Embryonic facial prominence (tissue), 1 donor: Measurements from ENCODE around the gene KCNJ13.

ENCODE experiments used
- DNase-seq: peaks from one replicate; pipeline ENCODE4 v3.0.0-alpha.2; 2016; ENCODE audit errors: extremely low spot score

The KCNJ13 gene

DNA sequence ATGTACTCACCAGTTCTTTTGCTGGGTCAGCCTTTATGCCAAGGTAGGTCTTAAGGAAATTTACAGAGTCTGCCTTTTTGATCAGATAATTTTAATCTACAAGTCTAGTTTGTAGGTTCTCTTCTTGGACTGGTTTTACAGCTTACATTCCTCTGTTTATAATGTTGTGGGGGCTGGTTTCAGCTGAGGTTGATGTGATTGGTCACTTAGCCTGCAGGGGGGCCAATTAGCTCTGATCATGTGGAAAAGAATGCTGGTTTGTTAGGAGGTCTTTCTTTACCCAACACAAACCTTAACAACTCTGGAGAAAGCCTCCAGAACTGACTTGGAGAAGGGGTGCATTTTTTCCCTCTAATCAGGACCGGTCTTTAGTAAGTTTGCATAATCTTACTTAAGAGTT, at the start of gene KCNJ13:
Gene KCNJ13 (minus strand): TSS at position 131 of the 400 bp plus-strand sequence. CDS start 5,203 bp downstream, outside the sequence.
- no peak for DNase-seq

DNA sequence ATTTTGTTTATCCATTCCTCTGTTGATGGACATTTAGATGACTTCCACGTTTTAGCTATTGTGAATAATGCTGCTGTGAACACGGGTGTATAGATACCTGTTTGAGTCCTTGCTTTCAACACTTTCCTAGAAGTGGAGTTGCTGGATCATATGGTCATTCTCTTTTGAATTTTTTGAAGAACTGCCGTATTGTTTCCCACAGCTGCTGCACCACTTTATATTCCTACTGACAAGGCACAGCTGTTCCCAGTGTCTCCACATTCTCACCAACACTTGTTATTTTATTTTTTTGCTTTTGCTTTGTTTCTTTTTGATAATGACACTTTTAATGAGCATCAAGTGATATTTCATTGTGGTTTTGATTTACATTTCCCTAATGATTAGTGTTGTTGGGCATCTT, 41.4 kb upstream of the KCNJ13 start:
- DNase-seq = no peak

DNA sequence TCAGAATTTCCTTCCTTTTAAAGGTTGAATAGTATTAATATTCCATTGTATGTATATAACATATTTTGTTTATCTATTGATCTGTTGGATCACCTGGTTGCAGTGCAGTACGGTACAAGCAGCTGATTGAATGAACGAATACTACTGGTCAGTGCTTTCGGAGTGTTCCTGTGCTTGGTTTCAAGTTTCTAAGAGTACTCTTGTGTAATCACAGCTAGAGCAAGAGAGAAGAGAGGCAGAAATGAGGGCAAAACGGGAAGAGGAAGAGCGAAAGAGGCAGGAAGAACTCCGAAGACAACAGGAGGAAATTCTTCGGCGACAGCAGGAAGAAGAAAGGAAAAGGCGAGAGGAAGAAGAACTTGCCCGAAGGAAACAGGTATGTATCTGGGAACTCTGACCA, 40.3 kb upstream of the KCNJ13 start:
- DNase-seq = no peak

DNA sequence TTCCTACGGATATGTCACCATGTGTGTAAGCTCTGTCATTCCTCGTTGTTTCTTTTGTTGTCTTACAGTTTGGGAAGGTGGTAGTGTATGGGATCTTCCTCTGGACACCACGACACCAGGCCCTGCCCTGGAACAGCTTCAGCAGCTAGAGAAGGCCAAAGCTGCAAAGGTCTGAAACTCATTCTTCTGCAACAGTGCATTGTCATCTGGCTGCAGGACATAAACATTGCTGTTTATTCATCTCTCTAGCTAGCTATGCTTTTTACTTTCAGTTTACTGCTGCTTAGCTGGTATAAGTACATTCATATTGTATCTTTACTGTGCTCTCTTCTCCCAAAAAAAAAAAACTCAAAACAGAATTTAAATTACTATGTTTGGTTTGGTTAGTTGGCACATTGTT, 39.2 kb upstream of the KCNJ13 start:
- no peak for DNase-seq

DNA sequence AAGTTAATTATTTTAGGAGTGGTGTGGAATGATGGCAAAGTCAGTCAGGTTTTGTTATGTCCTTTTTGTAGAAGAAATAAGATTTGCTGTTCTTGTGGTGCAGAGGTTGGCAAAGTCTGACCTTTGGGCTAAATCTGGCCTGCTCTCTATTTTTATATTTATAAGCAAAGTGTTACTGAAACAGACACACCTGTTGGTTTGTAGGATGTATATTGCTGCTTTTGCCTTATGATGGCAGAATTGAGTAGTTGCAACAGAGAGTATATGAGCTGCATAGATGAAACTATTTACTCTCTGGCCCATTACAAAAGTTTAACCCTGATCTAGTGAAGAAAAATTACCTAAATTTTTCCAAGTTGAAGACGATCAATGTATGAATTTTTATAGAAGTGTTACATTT, 34.1 kb upstream of the KCNJ13 start:
- DNase-seq = no peak

DNA sequence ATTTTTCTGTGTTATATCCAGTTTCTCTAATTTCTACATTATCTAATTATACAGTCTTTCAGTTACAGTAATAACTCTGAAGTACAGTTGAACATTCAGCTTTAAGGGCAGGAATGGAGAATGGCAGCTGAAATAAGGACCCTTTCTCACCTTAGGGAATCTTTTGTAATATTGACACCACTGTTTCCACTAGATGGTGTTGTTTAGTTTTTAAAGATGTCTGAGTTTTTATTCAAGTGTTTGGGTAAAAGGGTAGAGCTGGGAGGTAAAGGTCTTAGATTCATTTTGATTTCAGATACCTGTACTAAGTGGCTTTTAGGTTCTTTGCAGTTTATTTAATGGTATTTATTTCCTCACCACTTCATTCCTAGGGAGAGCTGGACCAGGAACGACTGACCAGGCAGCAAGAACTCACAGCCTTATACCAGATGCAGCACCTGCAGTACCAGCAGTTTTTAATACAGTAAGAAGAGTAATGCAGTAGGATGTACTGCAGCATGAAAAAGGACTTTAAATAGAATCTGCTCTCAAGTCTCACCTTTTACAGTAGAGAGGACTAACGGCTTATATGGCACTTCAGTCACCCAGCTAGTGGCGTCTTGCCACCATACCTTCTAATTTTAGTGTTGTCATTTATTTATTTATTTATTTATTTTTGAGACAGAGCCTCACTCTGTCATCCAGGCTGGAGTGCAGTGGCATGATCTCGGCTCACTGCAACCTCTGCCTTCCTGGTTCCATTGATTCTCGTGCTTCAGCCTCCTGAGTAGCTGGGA, 33.2 kb upstream of the KCNJ13 start:
- no peak for DNase-seq

DNA sequence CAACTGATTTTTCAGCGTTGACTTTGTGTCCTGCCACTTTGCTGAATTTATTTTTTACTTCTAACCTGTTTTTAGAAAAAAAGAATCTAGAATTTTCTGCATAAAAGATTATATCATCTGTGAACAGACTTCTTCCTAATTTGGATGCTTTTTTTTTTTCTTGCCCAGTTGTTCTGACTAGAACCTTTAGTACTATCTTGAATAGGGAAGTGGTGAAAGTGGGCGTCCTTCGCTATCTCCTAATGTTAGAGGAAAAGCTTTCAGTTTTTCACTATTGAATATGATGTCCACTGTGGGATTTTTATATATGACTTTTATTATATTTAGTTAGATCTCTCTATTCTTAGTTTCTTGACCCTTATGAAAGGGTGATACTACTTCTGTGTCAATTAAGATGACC, 25.7 kb upstream of the KCNJ13 start:
- DNase-seq = no peak

DNA sequence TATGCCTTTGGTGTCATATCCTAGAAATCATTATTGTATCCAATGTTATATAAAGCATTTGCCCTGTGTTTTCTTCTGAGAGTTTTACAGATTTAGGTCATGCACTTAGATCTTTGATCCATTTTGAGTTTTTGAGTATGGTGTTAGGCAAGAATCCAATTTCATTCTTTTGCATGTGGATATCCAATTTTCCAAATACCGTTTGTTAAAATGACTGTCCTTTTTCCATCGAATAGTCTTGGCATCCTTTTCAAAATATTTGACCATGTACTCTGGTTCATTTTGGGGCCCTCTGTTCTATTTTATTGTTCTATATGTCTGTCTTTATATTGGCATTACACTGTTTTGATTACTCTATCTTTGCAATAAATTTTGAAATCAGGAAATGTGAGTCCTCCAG, 23.8 kb upstream of the KCNJ13 start:
- DNase-seq = no peak

DNA sequence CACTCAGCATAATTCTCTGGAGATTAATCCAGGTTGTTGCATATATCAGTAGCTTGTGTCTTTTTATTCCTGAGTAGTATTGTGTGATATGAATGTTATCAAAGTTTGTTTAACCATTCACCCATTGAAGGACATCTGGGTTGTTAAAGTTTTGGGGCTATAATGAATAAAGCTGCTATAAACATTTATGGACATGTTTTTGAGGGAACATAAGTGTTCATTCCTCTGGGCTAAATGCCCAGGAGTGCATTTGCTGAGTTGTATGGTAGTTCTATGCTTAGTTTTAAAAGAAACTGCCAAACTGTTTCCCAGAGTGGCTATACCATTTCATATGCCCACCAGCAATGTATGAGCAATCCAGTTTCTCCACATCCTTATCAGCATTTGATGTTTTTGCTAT, 21.8 kb upstream of the KCNJ13 start:
- no peak for DNase-seq

DNA sequence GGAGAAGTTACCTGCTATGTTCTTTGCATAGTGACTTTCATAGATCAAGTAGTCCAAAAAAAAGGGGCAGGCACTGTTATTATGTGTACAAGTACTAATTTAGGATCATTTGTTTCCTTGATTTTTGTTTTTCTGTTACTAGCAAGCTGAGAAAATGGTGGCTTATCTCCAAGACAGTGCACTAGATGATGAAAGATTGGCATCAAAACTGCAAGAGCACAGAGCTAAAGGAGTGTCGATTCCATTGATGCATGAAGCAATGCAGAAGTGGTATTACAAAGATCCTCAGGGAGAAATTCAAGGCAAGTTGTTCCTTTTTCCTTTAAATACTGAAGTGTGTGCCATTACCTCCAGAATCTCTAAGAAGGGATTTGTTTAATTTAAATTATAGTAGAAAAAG, 19.6 kb upstream of the KCNJ13 start:
- no peak for DNase-seq

DNA sequence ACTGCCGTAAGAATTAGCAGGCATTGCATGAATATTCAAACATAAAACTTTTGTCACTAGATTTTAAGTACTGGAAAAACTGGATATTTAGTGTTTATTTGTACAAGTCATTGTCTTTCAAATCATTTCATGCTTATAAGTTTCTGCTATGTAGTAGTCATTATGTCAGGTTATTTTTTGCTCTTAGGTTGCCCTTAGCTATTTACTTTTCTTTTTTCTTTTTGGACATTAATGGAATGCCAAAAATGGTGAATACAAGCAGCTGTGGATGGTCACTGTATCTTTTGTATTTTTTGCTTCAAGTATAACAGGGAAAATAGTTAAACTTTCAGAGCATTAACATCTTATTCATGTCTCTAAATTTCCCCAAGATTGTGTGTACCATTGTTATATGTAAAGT, 18.6 kb upstream of the KCNJ13 start:
- no peak for DNase-seq

DNA sequence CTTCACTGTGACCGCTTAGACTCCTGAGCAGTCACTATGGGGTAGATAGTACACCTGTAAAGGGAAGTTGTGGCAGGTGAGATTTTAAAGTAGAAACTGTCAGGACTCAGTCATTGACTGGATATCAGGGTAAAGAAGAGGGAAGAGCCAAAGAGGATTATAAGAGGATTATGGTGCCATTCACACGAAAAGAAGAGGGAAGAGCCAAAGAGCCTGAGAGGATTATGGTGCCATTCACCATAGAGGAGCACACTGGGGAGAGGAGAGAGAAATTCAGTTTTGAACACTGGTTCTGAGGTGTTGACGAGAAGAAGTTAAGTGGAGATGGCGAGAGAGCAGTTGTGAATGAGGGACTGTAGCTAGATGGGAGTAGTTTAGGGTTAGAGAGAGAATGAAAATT, 16.9 kb upstream of the KCNJ13 start:
- no peak for DNase-seq

DNA sequence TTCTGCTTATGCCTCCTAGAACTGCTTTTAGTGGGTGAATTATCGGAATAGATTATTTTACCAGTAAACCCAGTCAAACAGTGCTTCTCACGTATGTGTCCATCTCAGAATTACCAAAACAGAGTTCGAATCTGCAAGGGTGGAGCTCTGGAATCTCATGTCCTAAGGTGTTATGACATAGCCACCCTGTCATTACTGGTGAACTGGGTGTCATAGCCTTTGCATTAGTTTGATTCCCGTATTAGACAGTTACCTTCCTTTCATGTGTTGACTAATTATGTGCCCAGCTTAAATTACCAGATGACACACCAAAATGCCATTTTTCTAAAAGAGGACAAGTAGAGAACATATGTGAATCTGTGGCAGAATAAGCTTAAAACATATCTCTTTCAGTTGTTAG, 15.2 kb upstream of the KCNJ13 start:
- no peak for DNase-seq

DNA sequence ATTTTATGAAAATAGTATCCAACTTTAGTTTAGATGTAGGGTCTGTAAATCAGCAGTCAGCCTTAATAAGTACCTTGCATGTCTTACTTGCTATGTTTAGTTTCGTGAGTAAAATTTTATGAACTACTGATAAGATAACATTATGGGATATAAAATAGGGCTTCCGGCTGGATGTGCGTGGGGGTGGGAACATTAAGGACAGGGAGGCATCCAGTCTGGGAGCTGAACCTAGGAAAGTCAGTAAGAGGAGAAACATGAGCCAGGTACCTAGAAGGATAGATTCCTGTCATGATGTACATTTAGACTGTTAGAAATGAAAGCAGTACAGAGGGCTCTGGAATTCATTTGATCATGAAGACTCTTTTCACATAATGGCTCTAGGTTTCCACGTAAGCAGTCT, 12.7 kb upstream of the KCNJ13 start:
- no peak for DNase-seq

DNA sequence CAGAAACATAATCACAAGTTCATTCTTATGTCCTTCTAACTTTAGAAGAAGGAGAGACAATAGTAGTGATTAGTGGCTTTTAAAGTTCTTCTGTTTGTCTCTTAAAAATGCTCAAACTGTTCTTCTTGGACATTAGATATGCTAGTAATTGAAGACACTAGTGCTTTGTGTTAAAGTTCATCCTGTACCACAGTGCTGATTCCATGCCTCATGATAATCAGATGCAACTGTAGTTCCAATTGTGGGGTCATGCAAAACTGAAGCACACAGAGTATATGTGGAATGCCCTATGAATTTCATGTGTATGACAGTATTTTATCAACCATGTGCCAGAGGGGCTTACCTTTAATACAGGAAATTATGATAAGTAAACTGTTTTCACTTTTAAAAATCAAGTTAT, 11.4 kb upstream of the KCNJ13 start:
- DNase-seq = no peak

DNA sequence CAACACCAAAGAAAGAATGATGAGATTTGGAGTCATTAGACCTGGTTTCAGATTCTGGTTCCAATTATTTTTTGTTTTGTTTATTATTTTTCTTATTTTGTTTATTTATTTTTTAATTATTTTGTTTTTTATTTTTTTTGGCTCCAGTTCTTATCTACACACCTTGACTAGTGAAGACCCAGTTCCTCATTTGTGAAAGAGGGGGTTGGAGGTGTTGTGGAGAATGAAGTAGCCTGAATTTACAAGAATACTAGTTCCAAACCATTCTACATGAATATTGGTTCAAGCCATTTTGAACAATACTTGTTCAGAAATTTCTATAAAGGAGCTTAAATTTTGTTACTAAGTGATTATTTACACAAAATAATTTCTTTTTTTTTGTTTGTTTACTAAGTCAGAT, 6.9 kb upstream of the KCNJ13 start:
- no peak for DNase-seq

DNA sequence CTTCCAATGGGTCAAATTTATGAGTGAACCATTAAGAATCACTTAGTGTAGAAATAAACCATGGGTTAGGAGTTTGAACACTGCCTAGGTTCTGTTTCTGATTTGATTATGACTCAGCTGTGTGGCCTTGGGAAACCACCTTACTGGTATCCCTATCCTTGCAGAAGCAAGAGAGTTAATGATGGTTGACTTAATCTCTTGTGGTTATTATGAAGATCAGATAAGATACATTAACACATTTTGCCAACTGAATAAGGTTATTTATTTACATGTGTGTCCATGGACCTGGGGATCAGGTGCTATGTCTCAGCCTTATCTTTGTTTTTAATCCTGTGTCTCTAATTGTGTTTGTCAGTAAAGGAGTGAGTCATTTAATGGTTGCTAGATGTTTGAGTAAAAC, 5.4 kb upstream of the KCNJ13 start:
- DNase-seq = no peak

DNA sequence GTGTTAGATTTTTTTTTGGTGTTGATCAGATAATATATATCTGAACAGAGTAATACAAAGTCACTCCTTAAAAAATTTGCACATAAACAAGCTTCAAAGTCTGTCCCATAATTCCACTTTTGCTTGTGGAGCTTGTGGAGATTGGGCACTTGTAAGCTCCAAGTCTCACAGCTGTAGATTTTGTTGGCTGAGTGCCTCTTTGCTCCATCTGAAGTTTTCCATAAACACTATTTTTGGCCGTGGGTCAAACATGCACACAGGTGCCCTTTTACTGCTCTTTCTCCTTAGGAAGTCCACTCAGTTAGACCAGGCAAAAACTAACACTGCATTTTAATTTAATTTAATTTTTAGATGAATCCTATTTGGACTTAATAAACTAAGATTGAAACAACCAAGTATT, 3.6 kb upstream of the KCNJ13 start:
- no peak for DNase-seq

DNA sequence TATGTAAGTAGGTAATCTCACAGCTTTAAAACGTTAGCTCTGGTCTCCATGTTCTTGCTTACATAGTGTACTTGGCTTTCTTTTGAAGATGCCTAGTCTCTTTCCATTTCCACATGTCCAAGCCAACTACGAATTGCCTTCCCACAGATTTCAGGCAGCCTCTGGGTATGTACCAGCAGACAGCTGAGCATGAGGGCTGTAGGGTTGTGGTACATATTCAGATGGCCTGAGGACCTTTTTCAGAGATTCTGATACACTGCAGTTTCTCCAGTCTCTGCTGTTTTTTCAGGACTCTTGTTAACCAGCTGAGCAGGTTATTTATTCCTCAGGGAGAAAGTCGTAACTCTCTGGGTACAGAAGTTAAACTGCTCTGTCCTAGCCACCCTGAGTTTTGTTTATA, 3.1 kb upstream of the KCNJ13 start:
- no peak for DNase-seq

DNA sequence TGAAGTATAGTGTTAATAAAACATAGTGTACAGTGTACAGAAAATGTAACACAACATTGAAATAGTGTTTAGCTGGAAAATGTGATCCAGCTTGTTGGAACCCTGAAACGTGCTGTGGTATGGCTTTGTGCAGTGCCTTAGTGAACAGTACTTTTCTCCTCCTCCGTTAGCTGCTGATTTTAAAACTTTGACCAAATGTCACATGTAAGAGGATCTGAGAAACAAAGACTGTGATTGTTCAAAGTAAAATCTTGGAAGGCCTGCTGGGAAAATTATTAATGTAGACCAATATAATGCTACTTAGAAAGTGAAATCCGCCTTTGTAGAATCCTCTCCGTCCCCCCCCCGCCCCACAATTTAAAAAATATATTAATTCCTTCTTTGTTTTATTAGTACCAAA, 911 bp upstream of the KCNJ13 start:
- DNase-seq = no peak

DNA sequence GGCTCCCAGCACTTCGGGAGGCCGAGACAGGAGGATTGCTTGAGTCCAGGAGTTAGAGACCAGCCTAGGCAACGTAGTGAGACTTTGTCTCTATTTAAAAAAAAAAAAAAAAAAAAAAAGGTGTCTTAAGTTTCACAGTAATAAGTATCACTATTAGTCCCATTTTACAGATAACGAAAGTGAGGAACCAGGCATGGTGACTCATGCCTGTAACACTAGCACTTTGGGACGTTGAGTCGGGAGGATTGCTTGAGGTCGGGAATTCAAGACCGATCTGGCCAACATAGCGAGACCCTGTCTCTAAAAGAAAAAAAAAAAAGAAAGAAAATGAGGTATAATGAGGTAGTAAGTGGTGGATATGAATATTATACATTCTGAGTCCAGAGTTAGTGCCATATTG, 2.5 kb downstream of the KCNJ13 start:
- no peak for DNase-seq

DNA sequence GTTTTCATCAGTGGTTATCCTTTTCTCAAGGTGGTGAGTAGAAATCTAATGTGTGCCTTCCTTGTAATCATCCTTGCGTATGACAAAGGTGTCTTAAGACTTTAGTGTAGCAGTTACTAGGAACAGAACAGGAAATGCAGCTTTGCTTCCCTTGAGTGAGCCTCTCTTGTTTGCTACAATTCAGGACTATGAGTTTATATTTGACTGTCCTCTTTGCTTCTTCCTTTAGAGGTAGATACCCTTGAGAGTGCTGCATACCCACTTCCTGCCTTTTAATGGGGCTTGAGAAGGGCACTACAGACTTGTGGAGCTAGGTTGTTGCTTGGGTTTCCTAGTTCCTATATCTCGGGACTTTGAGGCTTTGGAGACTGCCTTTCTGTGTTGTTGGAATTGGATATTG, 3.8 kb downstream of the KCNJ13 start:
- DNase-seq = no peak

DNA sequence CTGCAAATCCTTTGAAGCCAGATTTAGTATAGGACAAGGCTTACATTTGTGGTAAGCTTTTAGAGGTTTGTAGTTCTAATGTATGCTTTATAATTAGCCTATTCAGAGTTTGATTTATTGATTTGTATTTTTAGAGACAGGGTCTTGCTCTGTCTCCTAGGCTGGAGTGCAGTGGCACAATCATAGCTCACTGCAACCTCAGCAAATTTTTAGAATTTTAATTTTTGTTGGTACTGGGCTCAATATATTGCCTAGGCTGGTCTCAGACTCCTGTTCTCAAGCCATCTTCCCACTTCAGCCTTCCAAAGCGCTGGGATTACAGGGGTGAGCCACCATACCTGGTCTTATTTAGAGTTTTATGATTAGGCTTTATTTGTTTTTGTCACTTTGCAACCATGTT, 4.5 kb downstream of the KCNJ13 start:
- DNase-seq = no peak

DNA sequence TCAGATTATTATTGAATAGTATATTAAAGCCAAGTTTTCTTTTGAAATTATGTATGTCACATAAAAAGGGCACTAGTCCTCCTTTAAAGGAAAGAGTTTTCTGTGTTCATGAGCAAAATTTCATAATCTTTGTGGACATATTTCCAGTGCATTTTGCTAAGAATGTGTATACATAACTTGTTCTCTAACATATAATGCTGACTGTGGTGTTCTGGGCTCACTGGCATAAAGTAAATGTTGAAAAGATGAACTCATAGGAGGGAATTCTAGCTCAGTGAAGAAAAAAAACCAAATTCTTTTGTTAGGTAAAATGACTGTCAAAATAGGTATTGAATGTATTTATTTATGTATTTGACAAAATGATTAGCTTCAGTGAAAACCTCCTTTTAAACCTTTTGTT, 6.2 kb downstream of the KCNJ13 start:
- no peak for DNase-seq
